Epithelial cell of prostate (primary cell): ENCODE data around the gene FLYWCH1.

Source experiments
- DNase-seq: peaks from one replicate; pipeline ENCODE4 v3.0.0-alpha.2; 2011; ENCODE audit warnings: low read depth, low spot score
- H3K27ac ChIP-seq: fragments of 450-650 bp; 2 replicates; pipeline ENCODE4 v1.5.1; 2017; ENCODE audit warnings: mild to moderate bottlenecking

The FLYWCH1 gene

GRCh38 chr16:2948807-2949704, 37.3 kb downstream of the FLYWCH1 start:
- H3K27ac ChIP-seq = no peak overlapping the region
- DNase-seq = no peak

GRCh38 chr16:2949705-2950352, 38.1 kb downstream of the FLYWCH1 start:
- DNase-seq = no peak

GRCh38 chr16:2950353-2950724, 38.6 kb downstream of the FLYWCH1 start:
- H3K27ac ChIP-seq = no peak overlapping the region
- no peak for DNase-seq

More at GRCh38 chr16:2949705-2950352, 38.1 kb downstream of the FLYWCH1 start:
- H3K27ac ChIP-seq = no peak overlapping the region

- no peak overlapping the region for H3K27ac ChIP-seq
- DNase-seq = no peak
These were observed 39.0 kb downstream of the FLYWCH1 start for GRCh38 chr16:2950773-2951172.

- no peak for DNase-seq
- no peak overlapping the region for H3K27ac ChIP-seq
These were observed 40.9 kb downstream of the FLYWCH1 start for GRCh38 chr16:2952679-2953078.

- H3K27ac ChIP-seq = no peak overlapping the region
- no peak for DNase-seq
These were observed 42.2 kb downstream of the FLYWCH1 start for GRCh38 chr16:2953706-2954627.

- DNase-seq = no peak
- H3K27ac ChIP-seq = no peak overlapping the region
These were observed 43.1 kb downstream of the FLYWCH1 start for GRCh38 chr16:2954656-2955381.

- no peak for DNase-seq
- H3K27ac ChIP-seq = no peak overlapping the region
These were observed 43.7 kb downstream of the FLYWCH1 start for GRCh38 chr16:2955438-2955778.

- no peak for DNase-seq
- no peak overlapping the region for H3K27ac ChIP-seq
These were observed 44.2 kb downstream of the FLYWCH1 start for GRCh38 chr16:2955779-2956578.

GRCh38 chr16:2956579-2956956, 44.8 kb downstream of the FLYWCH1 start:
- H3K27ac ChIP-seq = no peak overlapping the region
- DNase-seq = no peak

GRCh38 chr16:2959206-2959605, 47.5 kb downstream of the FLYWCH1 start:
- H3K27ac ChIP-seq = no peak overlapping the region
- DNase-seq = no peak

GRCh38 chr16:2960183-2961010, 48.7 kb downstream of the FLYWCH1 start:
- H3K27ac ChIP-seq = no peak overlapping the region
- no peak for DNase-seq

- DNase-seq = no peak
- no peak overlapping the region for H3K27ac ChIP-seq
These were observed 50.8 kb downstream of the FLYWCH1 start for GRCh38 chr16:2962334-2963073.

- no peak overlapping the region for H3K27ac ChIP-seq
- no peak for DNase-seq
These were observed 51.5 kb downstream of the FLYWCH1 start for GRCh38 chr16:2963074-2963722.

GRCh38 chr16:2963723-2964474, 52.2 kb downstream of the FLYWCH1 start, which contains the start of gene KREMEN2:
Gene KREMEN2 (plus strand): TSS chr16:2964275. CDS start chr16:2964521, 246 bp downstream.
- H3K27ac ChIP-seq = no peak within 1 kb of the TSS
- DNase-seq = no peak
